HG03139 (cell line): ENCODE data around the gene RBM20.
"Not testable (repeated sequence)": the region's sequence is repeated elsewhere in the genome, so short reads cannot be mapped to it uniquely, and the experiment has no call there.

Experiments
- ATAC-seq: cut with Tn5 transposase; IDR thresholded peaks from one replicate; pipeline ENCODE4 v1.9.1; 2021; ENCODE audit not compliant: unreplicated experiment

The RBM20 gene

DNA sequence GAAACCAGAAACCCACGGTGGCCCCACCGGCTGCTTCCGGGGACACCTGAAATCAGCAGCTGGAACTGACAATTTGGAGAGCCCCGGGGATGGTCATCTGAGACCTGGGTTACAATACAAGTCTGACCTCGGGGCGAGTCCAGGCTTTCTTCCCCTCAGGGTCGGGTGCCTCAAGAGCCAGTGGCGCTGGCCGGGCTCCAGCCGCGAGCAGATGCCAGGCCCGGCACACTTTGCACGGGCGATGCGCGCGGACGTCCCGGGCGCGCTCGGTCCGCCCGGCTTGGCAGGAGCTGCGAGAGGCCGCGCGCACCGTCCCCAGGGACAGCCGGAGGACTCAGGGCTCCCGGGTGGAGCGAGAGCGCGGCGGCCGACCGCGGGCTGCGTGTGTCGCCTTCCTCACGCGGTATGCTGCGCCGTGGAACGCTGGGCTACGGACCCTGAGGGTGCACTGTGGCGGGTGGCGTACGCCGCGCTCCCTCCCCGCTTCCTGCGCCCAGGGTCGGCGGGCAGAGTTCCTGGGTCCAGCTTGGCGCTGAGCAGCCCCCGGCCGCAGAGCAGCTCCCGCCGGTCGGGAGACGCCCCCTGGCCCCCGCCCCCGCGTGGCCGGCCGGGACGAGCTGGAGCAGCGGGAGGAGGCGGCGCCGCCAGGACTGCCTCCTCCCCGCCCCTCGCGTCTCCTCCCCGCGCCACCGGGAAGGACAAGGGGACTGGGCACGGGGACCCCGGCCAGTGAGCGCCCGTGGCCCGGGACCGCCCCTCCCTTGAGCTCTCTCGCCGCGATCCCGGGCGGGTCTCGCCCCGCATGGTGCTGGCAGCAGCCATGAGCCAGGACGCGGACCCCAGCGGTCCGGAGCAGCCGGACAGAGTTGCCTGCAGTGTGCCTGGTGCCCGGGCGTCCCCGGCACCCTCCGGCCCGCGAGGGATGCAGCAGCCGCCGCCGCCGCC lies at the start of gene RBM20:
RBM20 (plus strand) TSS at position 684 of the 945 bp plus-strand sequence; CDS start at position 803, 119 bp downstream.
- ATAC-seq, result no peak

- no peak for ATAC-seq
Observed at GRCh38 chr10:110597476-110597875, 46.7 kb upstream of the RBM20 start.

- no peak for ATAC-seq
Observed at GRCh38 chr10:110600487-110601101, 43.5 kb upstream of the RBM20 start.

GRCh38 chr10:110601581-110601980 lies 42.6 kb upstream of the RBM20 start:
- no peak for ATAC-seq

GRCh38 chr10:110608087-110608486 lies 36.0 kb upstream of the RBM20 start:
- ATAC-seq, result no peak

DNA sequence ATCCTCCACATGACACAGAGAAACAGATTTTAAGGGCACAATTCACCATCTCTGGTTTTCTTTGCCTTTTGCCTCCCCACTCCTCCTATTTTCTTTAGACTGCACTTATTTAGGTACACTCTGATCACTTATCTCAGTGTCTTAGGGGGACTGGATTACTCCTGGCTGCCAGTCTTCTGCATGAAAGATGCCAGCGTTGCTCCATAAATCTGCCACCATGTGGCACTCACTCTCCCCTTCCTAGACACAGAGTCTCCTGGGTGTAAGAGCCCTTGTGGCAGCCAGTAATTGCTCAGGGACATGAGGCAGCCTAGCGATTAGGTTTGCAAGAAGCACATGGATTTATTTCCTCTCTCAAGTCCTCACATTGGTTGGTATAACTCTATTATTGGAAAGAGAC lies 34.5 kb upstream of the RBM20 start:
- no peak for ATAC-seq

DNA sequence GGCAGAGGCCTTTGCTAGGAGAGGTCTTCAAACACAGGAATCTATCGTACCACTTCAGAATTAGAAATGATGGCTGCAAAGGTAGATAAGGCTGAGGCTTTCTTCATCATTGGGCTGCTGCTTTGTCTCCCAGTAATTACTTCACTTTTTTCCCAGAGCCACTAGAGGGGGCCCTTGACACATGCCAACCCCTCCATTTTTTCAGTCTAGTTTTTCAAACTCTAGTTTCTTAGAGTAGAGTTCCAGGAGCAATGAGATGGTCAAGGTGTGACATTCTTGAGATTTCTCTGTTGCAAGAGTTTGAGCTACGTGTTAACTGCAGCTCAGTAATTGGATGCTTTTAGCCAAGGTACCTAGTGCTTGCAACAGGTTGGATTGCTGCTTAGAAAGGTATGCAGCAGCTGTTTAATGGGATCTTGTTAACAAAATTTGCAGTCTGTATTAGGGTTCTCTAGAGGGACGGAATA lies 33.8 kb upstream of the RBM20 start:
- ATAC-seq, result no peak

DNA sequence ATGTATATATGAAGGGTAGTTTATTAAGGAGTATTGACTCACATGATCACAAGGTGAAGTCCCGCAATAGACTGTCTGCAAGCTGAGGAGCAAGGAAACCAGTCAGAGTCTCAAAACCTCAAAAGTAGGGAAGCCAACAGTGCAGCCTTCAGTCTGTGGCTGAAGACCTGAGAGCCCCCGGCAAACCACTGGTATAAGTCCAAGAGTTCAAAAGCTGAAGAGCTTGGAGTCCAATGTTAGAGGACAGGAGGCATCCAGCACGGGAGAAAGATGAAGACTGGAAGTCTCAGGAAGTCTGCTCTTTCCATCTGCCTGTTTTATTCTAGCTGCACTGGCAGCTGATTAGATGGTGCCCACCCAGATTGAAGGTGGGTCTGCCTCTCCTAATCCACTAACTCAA lies 33.4 kb upstream of the RBM20 start:
- ATAC-seq, result not testable (repeated sequence)

DNA sequence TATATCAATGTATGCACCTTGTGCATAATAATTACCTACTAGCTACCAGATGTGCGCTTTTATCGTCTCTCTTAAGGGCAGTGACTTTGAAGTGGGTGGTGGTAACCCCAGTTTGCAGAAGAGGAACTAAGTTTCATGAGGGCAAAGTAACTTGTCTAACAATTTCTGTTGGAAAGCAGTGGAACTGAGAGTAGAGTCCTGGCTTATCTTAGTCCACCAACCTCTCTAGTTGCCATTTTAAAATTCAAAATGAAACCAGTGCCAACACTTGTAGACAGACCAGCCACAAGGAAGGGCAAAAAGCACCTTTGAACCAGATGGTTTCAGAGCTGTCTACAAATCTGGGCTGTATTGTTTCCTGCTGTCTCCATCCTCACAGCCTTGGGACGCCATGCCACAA lies 32.0 kb upstream of the RBM20 start:
- no peak for ATAC-seq

GRCh38 chr10:110612629-110613028 lies 31.5 kb upstream of the RBM20 start:
- ATAC-seq, result no peak

GRCh38 chr10:110613341-110613995 lies 30.7 kb upstream of the RBM20 start:
- no peak for ATAC-seq

DNA sequence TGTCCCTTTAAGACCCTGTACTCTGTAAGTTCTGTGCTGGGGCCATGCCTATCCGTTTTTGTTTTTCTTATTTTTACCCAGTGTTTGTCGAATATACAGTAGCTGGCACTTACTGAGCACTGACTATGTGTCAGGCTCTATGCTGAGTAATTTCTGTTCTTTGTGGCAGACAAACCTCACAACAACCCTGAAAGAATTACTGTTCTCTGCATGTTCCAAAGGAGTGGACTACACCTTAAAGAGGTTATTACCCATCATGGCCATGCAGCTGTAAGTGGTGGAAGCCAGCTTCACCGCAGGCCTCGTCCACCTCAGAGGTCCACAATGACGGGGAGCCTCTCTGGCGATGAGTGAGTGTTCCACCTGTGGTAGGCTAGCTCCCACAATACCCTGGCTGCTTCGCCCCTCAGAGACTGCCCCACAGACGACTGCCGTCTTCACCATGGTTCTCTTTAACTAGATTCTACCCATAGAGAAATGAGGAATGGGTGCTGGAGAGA lies 30.1 kb upstream of the RBM20 start:
- no peak for ATAC-seq

DNA sequence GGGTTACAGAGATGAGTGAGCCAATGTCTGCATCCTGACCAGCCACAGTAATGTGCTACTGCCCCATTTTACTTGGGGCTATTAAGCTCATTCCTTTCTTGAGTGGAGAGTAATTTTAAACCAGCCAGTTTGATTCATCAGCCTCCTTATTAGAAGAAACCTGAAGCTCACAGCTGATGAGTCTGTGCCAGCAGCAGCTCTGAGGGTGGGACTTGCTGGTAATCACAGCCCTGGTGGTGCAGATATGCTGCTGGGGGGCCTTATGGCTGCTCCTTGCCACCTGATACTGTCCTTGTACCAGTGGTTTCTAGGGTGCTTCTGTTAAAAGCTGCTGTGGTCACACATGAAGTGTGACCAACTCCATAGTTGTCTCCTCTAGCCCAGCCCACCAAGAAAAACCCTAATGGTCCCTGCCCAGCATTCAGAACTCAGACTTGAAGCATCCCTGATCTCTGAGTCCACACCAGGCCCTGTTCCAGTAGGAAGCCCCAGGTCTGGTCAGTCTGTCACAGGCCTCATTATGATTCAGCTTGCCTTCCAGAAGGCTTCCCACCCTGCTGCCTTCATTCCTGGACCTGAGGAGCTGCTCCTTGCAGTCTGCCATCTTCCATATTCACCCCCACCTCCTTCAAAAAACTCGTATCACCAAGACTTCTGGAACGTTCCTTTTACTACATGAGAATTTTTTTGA lies 28.9 kb upstream of the RBM20 start:
- no peak for ATAC-seq

GRCh38 chr10:110616493-110617033 lies 27.6 kb upstream of the RBM20 start:
- no peak for ATAC-seq

DNA sequence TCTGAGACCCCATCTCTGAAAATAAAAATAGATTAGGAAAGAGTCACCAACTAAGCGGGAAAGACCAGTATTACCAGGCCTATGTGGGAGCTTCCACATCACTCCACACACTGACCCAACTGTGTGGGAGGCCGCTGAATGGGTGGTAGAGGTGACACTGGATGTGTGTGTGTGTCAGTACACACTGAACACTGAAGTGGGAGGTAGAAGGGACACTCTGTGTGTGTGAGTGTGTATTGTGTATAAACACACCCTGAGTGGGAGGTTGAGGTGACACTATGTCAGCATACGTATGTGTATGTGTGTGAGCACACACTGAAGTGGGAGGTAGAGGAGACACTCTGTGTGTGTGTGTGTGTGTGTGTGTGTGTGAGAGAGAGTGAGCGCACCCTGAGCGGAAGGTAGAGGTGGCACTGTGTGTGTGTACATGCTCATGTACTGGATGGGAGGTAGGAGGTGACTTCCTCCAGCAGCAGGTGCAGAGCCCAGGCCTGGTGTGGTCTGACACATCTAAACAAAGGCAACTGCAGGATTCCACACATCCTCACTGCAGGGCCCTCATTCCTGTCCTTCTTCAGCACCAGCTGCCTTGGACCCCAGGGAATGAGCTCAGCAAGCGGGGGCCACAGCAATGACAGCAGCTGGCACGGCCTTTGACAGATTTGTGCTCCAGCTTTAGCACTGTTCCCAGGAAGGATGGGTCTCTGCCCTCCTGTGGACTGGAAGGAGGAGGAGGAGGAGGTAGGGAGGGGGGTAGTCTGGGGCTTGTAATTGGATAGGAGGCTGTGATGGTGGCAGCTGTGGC lies 26.5 kb upstream of the RBM20 start:
- no peak for ATAC-seq

DNA sequence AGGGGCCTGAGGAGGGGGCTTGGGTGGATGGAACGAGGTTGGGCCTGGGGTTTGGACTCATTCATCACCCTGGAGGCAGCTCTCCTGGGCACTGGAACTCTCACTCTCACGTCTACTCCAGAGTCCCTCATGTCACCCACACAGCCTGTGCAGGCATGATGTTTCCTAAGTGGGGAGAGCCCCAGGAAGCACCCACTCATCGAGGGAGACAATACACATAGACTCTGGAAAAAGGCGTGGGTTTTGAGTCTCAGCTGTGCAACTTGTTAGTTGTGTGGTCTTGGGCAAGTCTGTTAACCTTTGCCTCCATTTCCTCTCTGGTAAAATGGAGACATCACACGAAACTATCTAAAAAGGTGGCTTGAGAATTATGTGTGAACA lies 25.9 kb upstream of the RBM20 start:
- no peak for ATAC-seq

- no peak for ATAC-seq
Observed at GRCh38 chr10:110619514-110620397, 24.4 kb upstream of the RBM20 start.

DNA sequence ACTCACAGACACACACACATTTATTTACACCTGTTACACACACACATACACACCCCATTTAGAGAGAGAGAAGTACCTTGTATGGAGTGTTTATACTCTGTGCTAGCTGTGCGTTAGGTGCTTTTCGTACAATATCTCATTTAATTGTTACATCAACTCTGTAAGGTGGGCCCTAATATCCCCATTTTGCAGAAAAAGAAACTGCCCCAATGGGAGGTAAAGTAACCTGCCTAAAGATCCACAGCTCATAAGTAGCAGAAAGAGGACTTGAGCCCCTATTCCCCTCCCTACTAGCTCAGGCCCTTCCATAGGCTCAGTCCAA lies 23.8 kb upstream of the RBM20 start:
- no peak for ATAC-seq

DNA sequence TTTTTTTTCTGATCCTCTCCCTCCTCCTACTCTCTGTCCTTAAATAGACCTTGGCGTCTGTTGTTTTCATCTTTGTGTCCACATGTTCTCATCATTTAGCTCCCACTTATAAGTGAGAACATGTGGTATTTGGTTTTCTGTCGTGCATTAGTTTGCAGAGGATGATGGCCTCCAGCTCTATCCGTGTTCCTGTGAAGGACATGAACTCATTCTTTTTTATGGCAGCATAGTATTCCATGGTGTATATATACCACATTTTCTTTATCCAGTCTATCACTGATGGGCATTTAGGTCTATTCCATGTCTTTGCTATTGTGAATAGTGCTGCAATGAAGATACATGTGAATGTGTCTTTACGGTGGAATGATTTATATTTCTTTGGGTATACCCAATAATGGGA lies 20.8 kb upstream of the RBM20 start:
- not testable (repeated sequence) for ATAC-seq
